ENCODE results near the gene EFNB3.

GRCh38 chr17:7727886-7728285 is 22.9 kb downstream of the EFNB3 start:
- TF ChIP-seq CTCF (IDR thresholded peaks at IDR 0.05) (no peak), POLR2AphosphoS5 (IDR thresholded peaks at IDR 0.05) (no peak), EP300 (IDR thresholded peaks at IDR 0.05) (no peak), POLR2A (IDR thresholded peaks at IDR 0.05) (no peak)

All from sigmoid colon (tissue), 4 donors.